Testis (tissue), 2 donors: ENCODE measurements around the gene RAB11FIP5.

Source experiments
- CTCF ChIP-seq, 3 experiments: fragments of 450-650 bp in 2 of 3; fragments of 200-600 bp in 1 of 3; sonication (generic) in 1 of 3; IDR thresholded peaks; one replicate each; pipeline ENCODE4 v1.5.1; 2016 to 2019; ENCODE audit warnings: antibody characterized with exemption in 3 of 3, mild to moderate bottlenecking in 2 of 3, moderate library complexity in 1 of 3
- POLR2A ChIP-seq: fragments of 450-650 bp; IDR thresholded peaks from one replicate; pipeline ENCODE4 v1.6.1; 2017; ENCODE audit warnings: antibody characterized with exemption, mild to moderate bottlenecking, moderate library complexity

GRCh38 chr2:73072129-73072395 is 40.7 kb downstream of the RAB11FIP5 start:
- TF ChIP-seq CTCF (IDR thresholded peaks at IDR 0.05) (no peak), POLR2A (no peak)
